Measurements from ENCODE around the gene TSPAN3. TPM values are rescaled to one million over a fixed set of nuclear protein-coding genes. Genes with fewer than 3 reads are reported as not detected.

Gene TSPAN3
- total RNA-seq, 1 experiment from 2014 or later, result 84.9 TPM

DNA sequence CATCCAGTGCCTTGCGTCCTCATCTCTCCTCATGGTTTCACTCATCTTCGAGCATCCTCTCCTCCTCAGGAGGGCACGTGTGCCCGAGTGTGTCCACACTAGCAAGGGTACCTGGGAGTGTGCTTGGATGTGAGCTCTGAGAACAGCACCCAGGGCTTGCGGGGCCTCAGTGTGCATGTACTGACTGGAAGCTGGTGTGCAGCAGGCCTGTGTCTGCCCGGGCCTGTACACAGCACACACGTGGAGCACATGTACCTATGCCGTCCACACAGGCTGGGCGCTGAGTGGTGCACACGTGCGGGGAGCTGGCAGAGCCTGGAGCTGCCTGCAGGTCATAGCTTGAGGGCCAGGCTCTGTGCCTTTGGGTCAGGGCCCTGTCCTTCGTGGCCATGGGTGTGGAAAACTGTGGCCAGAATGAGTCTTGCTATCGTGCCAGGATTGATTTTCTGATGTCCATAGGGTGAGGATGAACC, 34.9 kb downstream of the TSPAN3 start (continued):
- TF ChIP-seq PRDM15 (CRISPR knock-in tag; IDR thresholded peaks at IDR 0.05), result no peak
- TF ChIP-seq SMAD4 (CRISPR knock-in tag; IDR thresholded peaks at IDR 0.05), result no peak

GRCh38 chr15:77035584-77035983, 35.3 kb downstream of the TSPAN3 start:
- no peak for DNase-seq (ENCODE audit: low spot score)

DNA sequence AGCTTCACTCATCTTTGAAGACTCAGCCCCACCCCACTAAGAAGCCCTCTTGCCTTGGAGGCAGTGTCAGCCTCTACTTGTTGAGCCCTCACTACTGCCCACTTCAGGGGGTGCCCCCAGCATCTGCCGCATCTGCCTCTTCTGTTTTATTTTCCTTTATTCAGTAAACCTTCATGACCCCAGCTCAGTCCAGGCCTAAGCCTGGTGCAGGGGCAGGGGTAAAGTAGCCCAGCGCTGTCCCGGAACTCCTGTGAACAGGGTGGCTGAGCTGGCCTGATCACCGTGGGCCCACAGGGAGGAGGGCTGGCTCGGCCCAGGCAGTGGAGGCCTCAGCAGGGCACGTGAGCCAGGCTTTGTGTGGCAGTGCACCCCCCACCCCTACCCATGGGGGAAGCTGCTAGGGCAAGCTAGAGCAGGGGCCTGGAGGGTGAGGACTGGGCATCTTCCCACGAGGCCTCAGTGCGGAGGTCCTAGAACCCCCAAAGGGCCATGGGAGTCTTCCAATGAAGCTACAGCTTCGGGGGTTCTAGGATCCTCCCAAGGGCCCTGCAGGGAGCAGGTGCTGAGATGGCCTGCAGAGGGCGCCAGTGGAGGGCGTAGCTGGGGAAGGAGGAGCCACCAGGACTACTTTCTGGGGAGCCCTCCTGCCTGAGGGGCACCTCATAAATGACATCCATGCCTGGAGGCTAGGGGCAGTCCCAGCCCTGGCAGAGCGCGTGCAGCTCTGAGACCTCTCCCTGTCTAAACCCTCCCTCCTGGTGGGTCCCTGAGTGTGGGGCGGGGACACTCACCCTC, 36.0 kb downstream of the TSPAN3 start:
- TF ChIP-seq TP53 (CRISPR knock-in tag; IDR thresholded peaks at IDR 0.05) (no peak), RELA (CRISPR knock-in tag; IDR thresholded peaks at IDR 0.05; ENCODE audit: borderline replicate concordance) (no peak), ZNF121 (CRISPR knock-in tag; IDR thresholded peaks at IDR 0.05) (0 out of 2 replicates have a peak, but pooled peaks have one; percentile 22), TEAD1 (CRISPR knock-in tag; IDR thresholded peaks at IDR 0.05) (no peak), NR3C1 (CRISPR knock-in tag; conservative IDR thresholded peaks at IDR 0.05; ENCODE audit: low read depth) (no peak)
- TF ChIP-seq, protein P1, sequence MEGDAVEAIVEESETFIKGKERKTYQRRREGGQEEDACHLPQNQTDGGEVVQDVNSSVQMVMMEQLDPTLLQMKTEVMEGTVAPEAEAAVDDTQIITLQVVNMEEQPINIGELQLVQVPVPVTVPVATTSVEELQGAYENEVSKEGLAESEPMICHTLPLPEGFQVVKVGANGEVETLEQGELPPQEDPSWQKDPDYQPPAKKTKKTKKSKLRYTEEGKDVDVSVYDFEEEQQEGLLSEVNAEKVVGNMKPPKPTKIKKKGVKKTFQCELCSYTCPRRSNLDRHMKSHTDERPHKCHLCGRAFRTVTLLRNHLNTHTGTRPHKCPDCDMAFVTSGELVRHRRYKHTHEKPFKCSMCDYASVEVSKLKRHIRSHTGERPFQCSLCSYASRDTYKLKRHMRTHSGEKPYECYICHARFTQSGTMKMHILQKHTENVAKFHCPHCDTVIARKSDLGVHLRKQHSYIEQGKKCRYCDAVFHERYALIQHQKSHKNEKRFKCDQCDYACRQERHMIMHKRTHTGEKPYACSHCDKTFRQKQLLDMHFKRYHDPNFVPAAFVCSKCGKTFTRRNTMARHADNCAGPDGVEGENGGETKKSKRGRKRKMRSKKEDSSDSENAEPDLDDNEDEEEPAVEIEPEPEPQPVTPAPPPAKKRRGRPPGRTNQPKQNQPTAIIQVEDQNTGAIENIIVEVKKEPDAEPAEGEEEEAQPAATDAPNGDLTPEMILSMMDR (IDR thresholded peaks at IDR 0.05), result peak; percentile 71
- TF ChIP-seq, protein P2, sequence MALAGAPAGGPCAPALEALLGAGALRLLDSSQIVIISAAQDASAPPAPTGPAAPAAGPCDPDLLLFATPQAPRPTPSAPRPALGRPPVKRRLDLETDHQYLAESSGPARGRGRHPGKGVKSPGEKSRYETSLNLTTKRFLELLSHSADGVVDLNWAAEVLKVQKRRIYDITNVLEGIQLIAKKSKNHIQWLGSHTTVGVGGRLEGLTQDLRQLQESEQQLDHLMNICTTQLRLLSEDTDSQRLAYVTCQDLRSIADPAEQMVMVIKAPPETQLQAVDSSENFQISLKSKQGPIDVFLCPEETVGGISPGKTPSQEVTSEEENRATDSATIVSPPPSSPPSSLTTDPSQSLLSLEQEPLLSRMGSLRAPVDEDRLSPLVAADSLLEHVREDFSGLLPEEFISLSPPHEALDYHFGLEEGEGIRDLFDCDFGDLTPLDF (CRISPR knock-in tag; IDR thresholded peaks at IDR 0.05), result no peak
- ChIA-PET CTCF (interaction anchor here (0.6 to 6.3 kb wide), 36 partner anchors 10 to 1114 kb away, joined by 3 to 57 read pairs (median 4); partner anchors contain the start of gene IDH3A), POLR2A (interaction anchor here (1.1 kb wide), 1 partner anchor 62 kb away, joined by 3 read pairs; no protein-coding TSS in a partner anchor)
- Mint-ChIP-seq H3K9me3 (peaks cover 14% of the 10 kb centered on the region; the same call in 1 of the 2 replicates), H3K4me1 (peaks cover 12% of the 10 kb centered on the region), H3K27ac (no peak overlapping the region), H3K4me3 (no peak overlapping the region), H3K27me3 (ENCODE audit: low read depth) (peaks cover 3% of the 10 kb centered on the region), H3K36me3 (peaks cover 33% of the 10 kb centered on the region)
- ATAC-seq (peak; percentile 68), DNase-seq (ENCODE audit: low spot score) (peak; percentile 83)

More at GRCh38 chr15:77035584-77035983, 35.3 kb downstream of the TSPAN3 start:
- CTCF ChIA-PET, result interaction anchor here (0.6 to 6.3 kb wide), 34 partner anchors 10 to 1114 kb away, joined by 3 to 57 read pairs (median 4); partner anchors contain the start of gene IDH3A
- POLR2A ChIA-PET, result no interaction called here
- Mint-ChIP-seq H3K4me1 (peaks cover 10% of the 10 kb centered on the region), H3K4me3 (no peak overlapping the region), H3K36me3 (peaks cover 33% of the 10 kb centered on the region), H3K9me3 (peaks cover 14% of the 10 kb centered on the region; the same call in 1 of the 2 replicates), H3K27ac (no peak overlapping the region), H3K27me3 (ENCODE audit: low read depth) (peaks cover 3% of the 10 kb centered on the region)
- TF ChIP-seq, protein P2 (CRISPR knock-in tag; IDR thresholded peaks at IDR 0.05), result no peak
- TF ChIP-seq TEAD1 (CRISPR knock-in tag; IDR thresholded peaks at IDR 0.05) (no peak), IRF1 (CRISPR knock-in tag; IDR thresholded peaks at IDR 0.05) (no peak), ZNF317 (CRISPR knock-in tag; IDR thresholded peaks at IDR 0.05; ENCODE audit: borderline replicate concordance, low read depth) (no peak), ZNF671 (CRISPR knock-in tag; IDR thresholded peaks at IDR 0.05) (no peak), PRRX2 (CRISPR knock-in tag; IDR thresholded peaks at IDR 0.05) (no peak), GTF2I (CRISPR knock-in tag; conservative IDR thresholded peaks at IDR 0.05) (no peak)
- TF ChIP-seq, protein P3, sequence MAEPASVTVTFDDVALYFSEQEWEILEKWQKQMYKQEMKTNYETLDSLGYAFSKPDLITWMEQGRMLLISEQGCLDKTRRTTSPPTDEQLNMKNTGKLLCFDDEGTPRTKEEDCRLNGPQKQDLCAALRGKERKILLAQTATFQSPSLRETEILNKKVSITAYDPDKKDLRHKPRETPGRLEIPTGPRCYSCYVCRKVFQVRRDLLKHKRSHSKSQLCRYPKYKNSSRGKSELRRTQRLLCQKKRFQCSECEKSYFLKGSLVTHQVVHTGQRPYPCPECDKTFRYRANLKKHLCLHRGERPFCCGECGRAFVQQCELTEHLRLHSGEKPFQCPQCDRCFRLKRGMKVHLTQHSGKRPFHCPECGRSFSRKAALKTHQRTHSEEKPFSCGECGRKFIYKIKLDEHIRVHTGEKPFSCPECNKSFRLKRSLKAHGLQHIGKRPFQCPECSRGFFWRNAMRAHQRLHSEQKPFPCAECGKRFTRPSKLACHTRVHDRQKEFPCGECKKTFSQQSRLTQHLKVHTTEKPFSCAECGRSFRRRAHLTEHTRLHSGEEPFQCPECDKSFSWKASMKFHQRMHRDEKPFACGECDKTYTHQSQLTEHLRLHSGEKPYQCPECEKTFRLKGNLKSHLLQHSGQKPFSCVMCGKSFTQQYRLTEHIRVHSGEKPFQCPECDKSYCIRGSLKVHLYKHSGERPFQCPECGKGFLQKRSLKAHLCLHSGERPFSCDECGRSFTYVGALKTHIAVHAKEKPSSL (CRISPR knock-in tag; conservative IDR thresholded peaks at IDR 0.05), result no peak
- ATAC-seq, result no peak

Measured in WTC11 (cell line).